GM21390 (cell line): ENCODE measurements around the gene POLR1E.
"Not testable (repeated sequence)": the region's sequence is repeated elsewhere in the genome, so short reads cannot be mapped to it uniquely, and the experiment has no call there.

ENCODE experiments used
- ATAC-seq: cut with Tn5 transposase; IDR thresholded peaks from one replicate; pipeline ENCODE4 v1.9.1; 2021; ENCODE audit not compliant: unreplicated experiment

Gene POLR1E

GRCh38 chr9:37464426-37465248 is 21.1 kb upstream of the POLR1E start:
- ATAC-seq = peak; percentile 39

GRCh38 chr9:37465249-37466036 is 20.3 kb upstream of the POLR1E start, which contains the start of gene ZBTB5:
Gene ZBTB5, minus strand, starts transcription at chr9:37465450. Its CDS starts 22,899 bp downstream, at chr9:37442551.
- ATAC-seq = peak; percentile 77

- peak; percentile 8 for ATAC-seq
Observed at GRCh38 chr9:37466037-37466709, 19.6 kb upstream of the POLR1E start.

GRCh38 chr9:37467530-37467929 is 18.2 kb upstream of the POLR1E start:
- not testable (repeated sequence) for ATAC-seq

- ATAC-seq = no peak
Observed at GRCh38 chr9:37468620-37469019, 17.1 kb upstream of the POLR1E start.

- ATAC-seq = no peak
Observed at GRCh38 chr9:37471942-37472684, 13.6 kb upstream of the POLR1E start.

- ATAC-seq = not testable (repeated sequence)
Observed at GRCh38 chr9:37473982-37474381, 11.8 kb upstream of the POLR1E start.

GRCh38 chr9:37474438-37474837 is 11.3 kb upstream of the POLR1E start:
- ATAC-seq = no peak

GRCh38 chr9:37476930-37477329 is 8.8 kb upstream of the POLR1E start:
- ATAC-seq = no peak

GRCh38 chr9:37477443-37477842 is 8.3 kb upstream of the POLR1E start:
- ATAC-seq = not testable (repeated sequence)

GRCh38 chr9:37477987-37478619 is 7.6 kb upstream of the POLR1E start:
- not testable (repeated sequence) for ATAC-seq

GRCh38 chr9:37480759-37481158 is 5.0 kb upstream of the POLR1E start:
- no peak for ATAC-seq

GRCh38 chr9:37486256-37486615 is 488 bp downstream of the POLR1E start:
- no peak for ATAC-seq

GRCh38 chr9:37486616-37487548 is 1.1 kb downstream of the POLR1E start:
- no peak for ATAC-seq

- no peak for ATAC-seq
Observed at GRCh38 chr9:37491939-37492338, 6.2 kb downstream of the POLR1E start.

- no peak for ATAC-seq
Observed at GRCh38 chr9:37495571-37495970, 9.8 kb downstream of the POLR1E start.

- ATAC-seq = no peak
Observed at GRCh38 chr9:37496020-37496419, 10.3 kb downstream of the POLR1E start.

- no peak for ATAC-seq
Observed at GRCh38 chr9:37497320-37497719, 11.6 kb downstream of the POLR1E start.

GRCh38 chr9:37498457-37498856 is 12.7 kb downstream of the POLR1E start:
- no peak for ATAC-seq
